GM19239 (cell line): ENCODE results near the gene POC1B.

ENCODE experiments used
- DNase-seq: peaks from one replicate; pipeline ENCODE4 v3.0.0; 2011; ENCODE audit warnings: low spot score; ENCODE audit not compliant: insufficient read length
- FAIRE-seq: peaks from 2 replicates; lab custom pipeline; 2011; peaks lifted over from hg19 to GRCh38; lab: Jason Lieb, UNC

Gene POC1B

GRCh38 chr12:89392391-89392790, 133.5 kb downstream of the POC1B start:
- no peak for FAIRE-seq
- DNase-seq, result no peak

- no peak for FAIRE-seq
- DNase-seq, result no peak
Observed at GRCh38 chr12:89391726-89392336, 134.0 kb downstream of the POC1B start.

- DNase-seq, result no peak
- no peak for FAIRE-seq
Observed at GRCh38 chr12:89390802-89391673, 134.8 kb downstream of the POC1B start.

- no peak for DNase-seq
- FAIRE-seq, result peak; percentile 33
Observed at GRCh38 chr12:89389755-89390661, 135.8 kb downstream of the POC1B start.

GRCh38 chr12:89386138-89386537, 139.7 kb downstream of the POC1B start:
- FAIRE-seq, result no peak

GRCh38 chr12:89384807-89385206, 141.0 kb downstream of the POC1B start:
- DNase-seq (no peak), FAIRE-seq (no peak)

More at GRCh38 chr12:89386138-89386537, 139.7 kb downstream of the POC1B start:
- no peak for DNase-seq

GRCh38 chr12:89384050-89384758, 141.6 kb downstream of the POC1B start:
- FAIRE-seq, result no peak
- DNase-seq, result no peak

- FAIRE-seq (no peak), DNase-seq (no peak)
Observed at GRCh38 chr12:89383235-89384049, 142.4 kb downstream of the POC1B start.

GRCh38 chr12:89382328-89382727, 143.5 kb downstream of the POC1B start:
- no peak for FAIRE-seq
- no peak for DNase-seq

- DNase-seq (no peak), FAIRE-seq (no peak)
Observed at GRCh38 chr12:89379839-89380467, 145.9 kb downstream of the POC1B start.

GRCh38 chr12:89379148-89379838, 146.6 kb downstream of the POC1B start:
- FAIRE-seq (no peak), DNase-seq (no peak)

GRCh38 chr12:89376844-89377243, 149.0 kb downstream of the POC1B start:
- DNase-seq (no peak), FAIRE-seq (no peak)

- DNase-seq, result no peak
- FAIRE-seq, result no peak
Observed at GRCh38 chr12:89376202-89376529, 149.7 kb downstream of the POC1B start.

GRCh38 chr12:89373763-89374572, 151.9 kb downstream of the POC1B start:
- DNase-seq, result no peak
- FAIRE-seq, result no peak

- FAIRE-seq (no peak), DNase-seq (no peak)
Observed at GRCh38 chr12:89372584-89373370, 153.1 kb downstream of the POC1B start.

GRCh38 chr12:89370850-89371249, 155.0 kb downstream of the POC1B start:
- FAIRE-seq, result no peak
- DNase-seq, result no peak

GRCh38 chr12:89370421-89370831, 155.4 kb downstream of the POC1B start:
- FAIRE-seq, result no peak

More at GRCh38 chr12:89370421-89370831, 155.4 kb downstream of the POC1B start:
- no peak for DNase-seq
